Left hindlimb (tissue), 1 donor: ENCODE measurements around the gene TIMM44.
"Not testable (repeated sequence)": the region's sequence is repeated elsewhere in the genome, so short reads cannot be mapped to it uniquely, and the experiment has no call there.

Source experiments
- DNase-seq: peaks from one replicate; pipeline ENCODE4 v3.0.0-alpha.2; 2018

TIMM44 gene

DNA sequence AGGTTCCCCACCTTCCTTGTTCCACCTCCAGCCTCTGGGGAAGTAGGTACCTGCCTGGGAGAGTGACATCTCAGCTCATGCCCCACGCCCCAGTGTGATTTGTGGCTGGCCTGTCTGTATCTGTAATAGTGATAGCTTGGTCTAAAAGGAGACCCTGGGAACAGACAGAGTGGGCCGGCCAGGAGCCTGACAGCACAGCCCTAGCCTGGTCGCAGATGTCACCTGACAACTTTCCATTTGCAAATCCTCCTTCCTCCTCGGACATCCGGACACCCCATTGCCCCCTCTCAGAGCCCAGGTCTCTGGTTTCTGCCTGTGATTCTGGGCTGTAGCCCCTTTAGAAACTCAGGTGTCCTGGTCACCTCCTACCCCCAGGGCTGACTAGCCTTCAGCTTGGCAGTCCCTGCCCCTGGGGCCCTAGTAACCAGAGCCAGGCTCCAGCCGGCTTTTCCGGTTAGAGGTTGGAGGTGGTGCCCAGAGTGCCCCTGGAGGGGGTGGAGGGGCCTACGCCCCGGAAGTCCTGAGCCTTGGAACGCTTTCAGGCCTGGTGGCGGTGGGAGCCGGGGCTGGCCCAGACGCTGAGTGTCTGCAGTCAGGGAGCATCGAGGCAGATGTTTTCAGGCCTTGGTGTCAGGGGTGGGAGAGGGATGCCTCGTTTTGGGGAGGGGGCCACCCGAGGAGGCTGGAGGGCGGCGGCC is 48.7 kb downstream of the TIMM44 start:
- DNase-seq, result no peak

GRCh38 chr19:7893362-7894101 is 49.9 kb downstream of the TIMM44 start:
- not testable (repeated sequence) for DNase-seq

DNA sequence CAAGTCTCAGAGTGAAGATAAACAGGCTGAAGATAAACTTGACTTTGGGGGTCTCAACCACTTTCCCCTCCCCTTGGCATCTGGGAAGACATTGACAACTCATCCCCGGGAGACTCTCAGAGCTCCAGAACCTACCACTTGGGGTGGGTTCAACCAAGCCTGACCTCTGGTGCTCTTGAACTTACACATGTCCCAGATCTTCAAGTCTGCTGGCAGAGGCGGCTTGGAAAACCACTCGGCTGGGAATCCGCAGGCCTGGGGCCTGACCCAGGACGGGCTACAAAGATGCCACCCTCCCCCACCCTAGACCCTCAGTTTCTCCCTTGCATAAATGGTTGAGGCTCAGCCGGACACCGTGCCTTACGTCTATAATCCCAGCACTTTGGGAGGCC is 54.6 kb downstream of the TIMM44 start:
- DNase-seq, result no peak

DNA sequence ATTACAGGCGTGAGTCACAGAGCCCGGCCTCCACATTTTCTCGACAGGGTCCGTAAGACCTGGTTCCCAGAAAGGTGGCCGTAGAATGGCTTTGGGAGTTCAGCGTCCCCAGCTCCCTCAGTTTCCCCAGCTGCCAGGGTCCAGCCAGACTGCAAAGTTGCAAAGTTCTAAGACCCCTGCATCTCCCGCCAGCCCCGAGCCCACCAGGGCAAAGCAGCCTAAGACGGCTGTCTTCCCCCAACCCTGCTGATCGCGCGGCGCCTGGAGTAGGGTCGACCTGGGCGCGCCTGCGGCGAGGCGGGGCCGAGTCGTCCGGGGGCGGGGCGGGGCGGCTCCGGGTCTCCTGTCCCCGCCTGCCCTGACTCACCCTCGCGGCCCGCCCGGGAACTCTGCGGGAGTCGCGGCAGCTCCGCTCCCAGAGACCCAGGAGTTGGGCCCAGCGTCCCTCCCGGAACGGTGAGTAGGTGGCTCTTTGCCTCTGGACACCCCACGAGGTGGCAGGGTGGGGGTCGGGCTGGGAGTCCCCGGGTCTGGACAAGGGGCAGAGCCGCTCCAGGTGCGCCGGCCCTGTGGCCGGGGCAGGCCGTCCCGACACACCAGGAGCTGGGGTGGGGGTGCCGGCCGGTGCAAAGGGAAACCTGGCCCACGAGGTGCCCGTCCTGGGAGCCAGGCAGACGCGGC is 55.2 kb downstream of the TIMM44 start, which contains the start of gene LRRC8E:
LRRC8E (plus strand) TSS at position 366 of the 681 bp plus-strand sequence. CDS start 7,094 bp downstream, outside the sequence.
- no peak for DNase-seq

- DNase-seq, result no peak
Observed at GRCh38 chr19:7887408-7888144, 55.9 kb downstream of the TIMM44 start.

GRCh38 chr19:7885818-7886217 is 57.6 kb downstream of the TIMM44 start:
- no peak for DNase-seq

DNA sequence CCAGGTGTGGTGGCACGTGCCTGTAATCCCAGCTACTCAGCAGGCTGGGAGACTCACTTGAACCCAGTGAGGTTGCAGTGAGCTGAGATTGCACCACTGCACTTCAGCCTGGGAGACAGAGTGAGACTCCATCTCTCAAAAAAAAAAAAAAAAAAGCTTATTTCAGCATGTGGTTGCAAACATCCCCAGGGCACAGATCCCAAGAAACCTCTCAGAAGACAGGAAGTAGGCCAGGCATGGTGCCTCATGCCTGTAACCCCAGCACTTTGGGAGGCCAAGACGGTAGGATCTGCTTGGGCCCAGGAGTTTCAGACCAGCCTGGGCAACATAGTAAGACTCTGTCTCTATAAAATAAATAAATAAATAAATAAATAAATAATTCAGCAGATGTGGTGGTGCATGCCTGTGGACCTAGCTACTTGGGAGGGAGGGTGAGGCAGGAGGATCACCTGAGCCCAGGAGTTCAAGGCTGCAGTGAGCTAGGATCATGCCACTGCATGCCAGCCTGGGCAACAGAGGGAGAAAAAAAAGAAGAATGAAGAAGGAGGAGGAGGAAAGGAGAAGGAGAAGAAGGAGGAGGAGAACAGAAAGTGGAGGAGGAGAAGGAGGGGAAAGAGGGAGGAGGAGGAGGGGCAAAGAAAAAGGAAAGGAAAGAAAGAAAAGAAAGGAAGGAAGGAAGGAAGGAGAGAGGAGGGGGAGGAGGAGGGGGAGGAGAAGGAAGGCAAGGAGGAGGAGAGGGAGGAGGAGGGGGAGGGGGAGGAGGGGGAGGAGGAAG is 59.5 kb downstream of the TIMM44 start:
- no peak for DNase-seq

GRCh38 chr19:7883105-7883504 is 60.4 kb downstream of the TIMM44 start:
- DNase-seq, result no peak

- no peak for DNase-seq
Observed at GRCh38 chr19:7881910-7882309, 61.6 kb downstream of the TIMM44 start.

DNA sequence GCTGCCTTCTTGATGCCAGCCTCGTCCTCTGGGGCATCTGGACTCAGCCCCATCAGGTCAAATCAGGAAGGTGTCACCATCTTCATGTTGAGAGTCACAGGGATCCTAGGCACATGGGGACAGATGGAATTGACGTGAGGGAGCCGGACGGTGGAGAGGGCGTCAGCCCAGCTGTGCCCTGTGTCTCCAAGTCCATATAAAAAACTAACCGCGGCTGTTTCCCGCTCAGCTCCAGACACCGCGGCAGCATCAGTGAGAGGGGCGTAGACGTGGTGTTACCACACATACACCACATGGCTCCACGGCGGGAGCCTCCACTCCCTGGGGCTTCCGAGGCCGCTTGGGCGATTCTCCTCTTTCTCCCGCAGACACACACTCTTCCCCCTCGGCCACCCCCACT is 63.6 kb downstream of the TIMM44 start:
- peak; percentile 43 for DNase-seq

DNA sequence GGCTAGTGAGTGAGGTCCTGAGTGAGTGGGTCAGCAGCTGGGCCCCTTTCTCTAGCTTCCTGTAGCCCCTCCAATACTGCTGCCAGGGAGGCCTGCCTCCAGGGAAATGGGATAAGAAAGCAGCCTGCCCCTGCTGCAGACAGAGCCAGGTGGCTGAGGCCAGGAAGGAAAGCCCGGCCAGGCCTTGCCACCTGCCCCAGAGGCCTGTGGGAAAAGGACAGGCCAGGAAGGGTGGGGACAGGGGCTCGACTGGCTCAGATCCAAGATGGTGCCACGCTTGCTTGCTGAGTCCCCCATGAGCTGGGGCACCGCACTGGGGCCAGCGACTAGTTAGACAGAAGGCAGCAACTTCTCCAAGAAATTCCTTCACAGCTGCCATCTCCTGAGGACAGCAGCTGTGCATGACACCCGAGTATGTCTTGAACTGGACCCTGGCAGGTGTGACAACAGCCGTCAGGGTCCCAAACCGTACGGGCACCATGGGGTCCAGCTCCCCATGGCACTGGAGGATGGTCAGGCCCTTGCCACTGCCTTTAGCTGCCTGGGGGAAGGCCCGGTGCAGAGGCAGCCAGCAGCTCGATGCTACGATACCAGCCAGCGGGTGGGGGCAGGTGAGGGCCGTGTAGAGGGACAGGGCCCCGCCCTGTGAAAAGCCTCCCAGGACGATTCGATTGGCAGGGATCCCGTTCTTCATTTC is 64.2 kb downstream of the TIMM44 start:
- no peak for DNase-seq

DNA sequence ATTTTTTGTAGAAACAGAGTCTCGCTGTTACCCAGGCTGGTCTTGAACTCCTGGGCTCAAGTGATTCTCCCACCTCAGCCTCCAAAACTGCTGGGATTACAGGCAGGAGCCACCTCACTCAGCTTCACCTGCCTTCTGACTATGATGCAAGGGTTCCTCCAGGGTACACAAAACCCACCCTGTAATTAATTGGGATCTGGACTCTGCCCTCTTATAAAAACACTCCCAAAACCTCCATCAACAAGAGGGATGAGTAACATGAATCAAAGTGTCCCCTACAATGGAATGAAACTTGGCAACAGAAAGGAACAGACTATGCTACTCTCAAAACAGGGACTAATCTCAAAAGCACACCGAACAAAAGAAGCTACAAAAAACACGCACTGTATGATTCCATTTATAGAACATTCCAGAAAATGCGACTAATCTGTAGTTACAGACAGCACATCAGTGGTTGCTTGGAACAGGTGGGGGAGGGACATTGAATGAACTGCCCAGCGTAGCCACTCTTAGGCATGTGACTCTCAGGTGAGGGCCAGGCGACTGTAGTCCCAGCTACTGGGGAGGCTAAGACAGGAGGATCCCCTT is 66.1 kb downstream of the TIMM44 start:
- DNase-seq, result no peak
